Transverse colon (tissue), 4 donors: Measurements from ENCODE around the gene EHF. TPM values are rescaled to one million over a fixed set of nuclear protein-coding genes. Genes with fewer than 3 reads are reported as not detected.

Experiments
- DNase-seq: peaks from one replicate; pipeline ENCODE4 v3.0.0-alpha.2; 2019
- H3K27ac ChIP-seq, 4 donors: fragments of 200-600 bp; sonication (generic); 2 replicates each; pipeline ENCODE4 v1.5.1; 2016 to 2018; ENCODE audit warnings: inconsistent platforms in 4 of 4
- H3K27me3 ChIP-seq: fragments of 200-600 bp; sonication (generic); 2 replicates; pipeline ENCODE4 v1.5.1; 2017; ENCODE audit warnings: inconsistent platforms
- H3K36me3 ChIP-seq, 4 donors: fragments of 200-600 bp; sonication (generic); 2 replicates each; pipeline ENCODE4 v1.5.1; 2017 to 2019; ENCODE audit warnings: inconsistent platforms in 4 of 4
- H3K4me1 ChIP-seq, 4 donors: fragments of 200-600 bp; sonication (generic); 2 replicates each; pipeline ENCODE4 v1.5.1; 2017 to 2020; ENCODE audit warnings: inconsistent platforms in 4 of 4
- H3K4me3 ChIP-seq, 4 donors: fragments of 200-600 bp; sonication (generic); 1 replicate in 1 of 4; 2 replicates in 3 of 4; pipeline versions ENCODE4 v1.5.1 to v1.6.1; 2017 to 2019; ENCODE audit warnings: inconsistent platforms in 4 of 4
- H3K9me3 ChIP-seq, 2 donors: fragments of 200-600 bp; sonication (generic); 2 replicates each; pipeline ENCODE4 v1.5.1; 2017 to 2019; ENCODE audit warnings: inconsistent platforms in 2 of 2
- CTCF ChIP-seq, 5 experiments: fragments of 200-600 bp in 3 of 5; fragments of 450-650 bp in 2 of 5; sonication (generic) in 3 of 5; IDR thresholded peaks; 1 replicate in 2 of 5; 2 replicates in 3 of 5; pipeline ENCODE4 v1.5.1; 2016 to 2017; ENCODE audit warnings: antibody characterized with exemption in 5 of 5, inconsistent platforms in 3 of 5, mild to moderate bottlenecking in 2 of 5, moderate library complexity in 1 of 5
- EP300 ChIP-seq: sonication (generic); formaldehyde crosslinking; IDR thresholded peaks from one replicate; pipeline ENCODE4 v1.6.1; 2017; ENCODE audit warnings: antibody characterized with exemption, low read depth
- POLR2A ChIP-seq: fragments of 450-650 bp; IDR thresholded peaks from one replicate; pipeline ENCODE4 v1.6.1; 2016; ENCODE audit warnings: antibody characterized with exemption, mild to moderate bottlenecking, moderate library complexity
- POLR2AphosphoS5 ChIP-seq, 3 donors: sonication (generic); formaldehyde crosslinking; IDR thresholded peaks; one replicate each; pipeline ENCODE4 v1.6.1; 2016; ENCODE audit warnings: antibody characterized with exemption in 3 of 3
- WGBS, 2 donors: methylation state at CpG; one replicate each; pipeline ENCODE4 v1.1.5; 2018; ENCODE audit warnings: low coverage in 1 of 2; 5-methylcytosine and 5-hydroxymethylcytosine counted together
- in situ Hi-C, 4 donors: fragments of 200-750 bp; cut with MboI; loops; one replicate each; pipeline versions ENCODE4 v1.15.0 to v1.15.1; 2017; ENCODE audit warnings: low sequenced_read_pairs in 3 of 4, low pct_ligation_motif_present in 1 of 4, low pct_unique_long_range_greater_than_20kb in 1 of 4
- intact Hi-C: fragments of 100-400 bp; cut with DNase I; formaldehyde crosslinking; loops from one replicate; pipeline ENCODE4 v1.15.1; 2023; ENCODE audit warnings: low total_unique reads
- total RNA-seq, 4 donors: library from RNA; depleted of rRNA; stranded (reverse); fragments of >200 nt; gene quantifications; one replicate each; pipeline ENCODE4 v1.1.0, GENCODE V29; 2016

The EHF gene
- total RNA-seq, 4 donors from 2014 or later, result 206 to 406 (median 262) TPM

GRCh38 chr11:34633990-34634693, 13.2 kb downstream of the EHF start:
- intact Hi-C loops (no loop called here), in situ Hi-C loops (no loop called here)
- H3K27ac ChIP-seq, result peak overlapping the region; percentile 85 to 89 (median 86)
- H3K9me3 ChIP-seq, result no peaks in the 10 kb centered on the region
- H3K36me3 ChIP-seq, result no peaks in the 10 kb centered on the region
- TF ChIP-seq POLR2AphosphoS5 (IDR thresholded peaks at IDR 0.05), result peak in 1 of 3 donors; percentile 10
- TF ChIP-seq POLR2A, result no peak
- TF ChIP-seq EP300, result no peak
- TF ChIP-seq CTCF (IDR thresholded peaks at IDR 0.05), result peak in 3 of 5 experiments; percentile 13 to 58 (median 57)
- no peak for DNase-seq
- 21 to 25% methylated on average over 3 to 5 of the region's 5 CpGs for WGBS, 2 donors
- no peaks in the 10 kb centered on the region for H3K27me3 ChIP-seq
- peaks cover 7 to 95% (median 50%) of the 10 kb centered on the region in 4 donors for H3K4me1 ChIP-seq
- H3K4me3 ChIP-seq, result no peak overlapping the region

- DNase-seq, result no peak
- no peaks in the 10 kb centered on the region for H3K9me3 ChIP-seq
- no peak for TF ChIP-seq EP300
- no peak for TF ChIP-seq POLR2A
- TF ChIP-seq POLR2AphosphoS5 (IDR thresholded peaks at IDR 0.05), result no peak
- no peak for TF ChIP-seq CTCF (IDR thresholded peaks at IDR 0.05)
- H3K4me1 ChIP-seq, result peaks cover 7 to 95% (median 50%) of the 10 kb centered on the region in 4 donors
- in situ Hi-C loops, result no loop called here
- H3K4me3 ChIP-seq, result no peak overlapping the region
- H3K27me3 ChIP-seq, result no peaks in the 10 kb centered on the region
- H3K36me3 ChIP-seq, result no peaks in the 10 kb centered on the region
- intact Hi-C loops, result no loop called here
- 0 to 38% methylated on average over 1 to 2 of the region's 2 CpGs for WGBS, 2 donors
- peak overlapping the region; percentile 85 to 89 (median 86) for H3K27ac ChIP-seq
Observed at GRCh38 chr11:34634694-34635062, 13.8 kb downstream of the EHF start.

- Histone ChIP-seq H3K4me3 (no peak overlapping the region), H3K27ac (peak overlapping the region; percentile 85 to 89 (median 86)), H3K4me1 (peaks cover 7 to 91% (median 55%) of the 10 kb centered on the region in 4 donors), H3K36me3 (no peaks in the 10 kb centered on the region), H3K9me3 (no peaks in the 10 kb centered on the region), H3K27me3 (no peaks in the 10 kb centered on the region)
- 47 to 100% methylated on average over 1 of the region's 1 CpG for WGBS, 2 donors
- in situ Hi-C loops (no loop called here), intact Hi-C loops (no loop called here)
- no peak for DNase-seq
- no peak for TF ChIP-seq POLR2AphosphoS5 (IDR thresholded peaks at IDR 0.05)
Observed at GRCh38 chr11:34636127-34636526, 15.2 kb downstream of the EHF start.

GRCh38 chr11:34637303-34637702, 16.4 kb downstream of the EHF start:
- Histone ChIP-seq H3K4me3 (no peak overlapping the region), H3K4me1 (peaks cover 7 to 88% (median 55%) of the 10 kb centered on the region in 4 donors), H3K27ac (peak overlapping the region; percentile 85 to 89 (median 86)), H3K36me3 (no peaks in the 10 kb centered on the region), H3K9me3 (no peaks in the 10 kb centered on the region), H3K27me3 (no peaks in the 10 kb centered on the region)
- intact Hi-C loops (no loop called here), in situ Hi-C loops (no loop called here)
- no peak for TF ChIP-seq EP300
- no peak for TF ChIP-seq POLR2AphosphoS5 (IDR thresholded peaks at IDR 0.05)
- no peak for TF ChIP-seq POLR2A
- TF ChIP-seq CTCF (IDR thresholded peaks at IDR 0.05), result no peak
- DNase-seq, result no peak
- 48% methylated on average over 5 of the region's 5 CpGs; no CpG with 5 or more reads in 1 of the 2 donors for WGBS, 2 donors
